SK-N-SH (cell line): ENCODE results near the gene CTBP1. TPM values are rescaled to one million over a fixed set of nuclear protein-coding genes. Genes with fewer than 3 reads are reported as not detected.

Experiments
- CTCF ChIA-PET: fragments of 300-600, 350-600 bp; formaldehyde crosslinking; extraction: SDS; loops from one replicate; lab custom pipeline; 2021; lab: Yijun Ruan, JAX
- POLR2A ChIA-PET: fragments of 350-600 bp; sonication (Branson Sonifier 250); formaldehyde crosslinking; extraction: SDS; loops from one replicate; lab custom pipeline; 2020; ENCODE audit warnings: antibody characterized with exemption, inconsistent platforms; lab: Yijun Ruan, JAX
- DNase-seq: peaks from one replicate; pipeline ENCODE4 v3.0.0; 2012
- H2AFZ ChIP-seq: fragments of 200-600 bp; sonication (generic); 2 replicates; pipeline ENCODE4 v1.8.1; 2016; ENCODE audit warnings: antibody characterized with exemption, mild to moderate bottlenecking, low read depth
- H3F3A ChIP-seq: fragments of 200-600 bp; sonication (generic); replicated peaks from 2 replicates; pipeline ENCODE3; 2016; ENCODE audit warnings: antibody characterized with exemption, mild to moderate bottlenecking; ENCODE audit not compliant: insufficient read depth
- H3K27ac ChIP-seq, 2 experiments: fragments of 200-500 bp in 1 of 2; fragments of 200-600 bp in 1 of 2; sonication (Bioruptor generic) in 1 of 2; sonication (generic), shearing (Covaris generic) in 1 of 2; 2 replicates each; pipeline versions ENCODE4 v1.5.1 to v1.6.1; 2014 to 2016; ENCODE audit warnings: low read depth in 2 of 2, inconsistent platforms in 1 of 2, low read length in 1 of 2, mild to moderate bottlenecking in 1 of 2, mixed read lengths in 1 of 2
- H3K27me3 ChIP-seq: fragments of 200-600 bp; sonication (generic), shearing (Covaris generic); 2 replicates; pipeline ENCODE4 v1.6.1; 2016; ENCODE audit warnings: mixed run types; ENCODE audit not compliant: insufficient read depth
- H3K36me3 ChIP-seq, 2 experiments: fragments of 200-500 bp in 1 of 2; fragments of 200-600 bp in 1 of 2; sonication (Bioruptor generic) in 1 of 2; sonication (generic) in 1 of 2; replicated peaks in 1 of 2; 2 replicates each; pipeline versions ENCODE3 to v1.5.1; 2014 to 2016; ENCODE audit warnings: low read length in 1 of 2, mild to moderate bottlenecking in 1 of 2; ENCODE audit not compliant: insufficient read depth in 2 of 2, control insufficient read depth in 1 of 2
- H3K4me1 ChIP-seq, 2 experiments: fragments of 200-500 bp in 1 of 2; fragments of 200-600 bp in 1 of 2; sonication (Bioruptor generic) in 1 of 2; sonication (generic), shearing (Covaris generic) in 1 of 2; 2 replicates each; pipeline versions ENCODE4 v1.5.1 to v1.6.1; 2014 to 2016; ENCODE audit warnings: low read depth in 1 of 2, low read length in 1 of 2, mixed run types in 1 of 2; ENCODE audit not compliant: insufficient read depth in 2 of 2, control insufficient read depth in 1 of 2
- H3K4me2 ChIP-seq: fragments of 200-600 bp; sonication (generic), shearing (Covaris generic); 2 replicates; pipeline ENCODE4 v1.6.1; 2017; ENCODE audit warnings: mixed run types
- H3K4me3 ChIP-seq, 2 experiments: fragments of 200-500 bp in 1 of 2; fragments of 200-600 bp in 1 of 2; sonication (Bioruptor generic) in 1 of 2; sonication (generic), shearing (Covaris generic) in 1 of 2; 2 replicates each; pipeline versions ENCODE4 v1.5.1 to v1.8.1; 2014 to 2016; ENCODE audit warnings: low read depth in 2 of 2, inconsistent platforms in 1 of 2, low read length in 1 of 2, mild to moderate bottlenecking in 1 of 2, mixed read lengths in 1 of 2, moderate library complexity in 1 of 2
- H3K79me2 ChIP-seq: fragments of 200-600 bp; sonication (generic); 2 replicates; pipeline ENCODE4 v1.8.1; 2017; ENCODE audit warnings: mild to moderate bottlenecking; ENCODE audit not compliant: insufficient read depth
- H3K9ac ChIP-seq: fragments of 200-600 bp; sonication (generic); 2 replicates; pipeline ENCODE4 v1.6.1; 2017; ENCODE audit warnings: mixed run types
- H3K9me2 ChIP-seq: fragments of 200-600 bp; sonication (generic); 2 replicates; pipeline ENCODE4 v1.6.1; 2017; ENCODE audit warnings: mixed run types
- H3K9me3 ChIP-seq: fragments of 200-600 bp; sonication (generic); 2 replicates; pipeline ENCODE4 v1.6.1; 2017; ENCODE audit warnings: mixed run types, mild to moderate bottlenecking, moderate library complexity
- H4K20me1 ChIP-seq: fragments of 200-600 bp; sonication (generic); 2 replicates; pipeline ENCODE4 v1.6.1; 2017; ENCODE audit warnings: mild to moderate bottlenecking, mixed run types; ENCODE audit not compliant: insufficient read depth
- CHD2 ChIP-seq: fragments of 150-350 bp; IDR thresholded peaks from 2 replicates; pipeline ENCODE4 v1.6.1; 2018; ENCODE audit warnings: low read length; ENCODE audit not compliant: partially characterized antibody
- ELF1 ChIP-seq: IDR thresholded peaks from 2 replicates; pipeline ENCODE4 v1.4.0; 2012
- EP300 ChIP-seq, 2 experiments: IDR thresholded peaks; 2 replicates each; pipeline versions ENCODE4 v1.4.0 to v1.6.1; 2012; ENCODE audit warnings: borderline replicate concordance in 1 of 2, low read depth in 1 of 2, low read length in 1 of 2
- FOXJ3 ChIP-seq: sonication (generic); formaldehyde crosslinking; IDR thresholded peaks from 2 replicates; pipeline ENCODE4 v1.5.1; 2020; ENCODE audit warnings: mild to moderate bottlenecking, missing genetic modification reagents
- FOXM1 ChIP-seq: IDR thresholded peaks from 2 replicates; pipeline ENCODE4 v1.4.0; 2012; ENCODE audit warnings: low read depth, mild to moderate bottlenecking
- IRF3 ChIP-seq: fragments of 150-350 bp; IDR thresholded peaks from 2 replicates; pipeline ENCODE4 v1.6.1; 2016; ENCODE audit warnings: mild to moderate bottlenecking, low read depth, low read length
- MEF2A ChIP-seq: IDR thresholded peaks from 2 replicates; pipeline ENCODE4 v1.4.0; 2012; ENCODE audit warnings: low read depth, borderline replicate concordance
- MXI1 ChIP-seq: IDR thresholded peaks from 2 replicates; pipeline ENCODE4 v1.6.1; 2012; ENCODE audit warnings: mild to moderate bottlenecking, low read depth, low read length, improper control_type of control experiment
- NFIC ChIP-seq: IDR thresholded peaks from 2 replicates; pipeline ENCODE4 v1.4.0; 2012; ENCODE audit warnings: borderline replicate concordance
- POLR2AphosphoS5 ChIP-seq: IDR thresholded peaks from 2 replicates; pipeline ENCODE4 v1.6.1; 2012; ENCODE audit warnings: low read depth, low read length
- RAD21 ChIP-seq: IDR thresholded peaks from 2 replicates; pipeline ENCODE4 v1.6.1; 2012; ENCODE audit warnings: mild to moderate bottlenecking, low read length
- RXRA ChIP-seq: IDR thresholded peaks from 2 replicates; pipeline ENCODE4 v1.4.0; 2012; ENCODE audit warnings: low read depth, mild to moderate bottlenecking, borderline replicate concordance
- SMC3 ChIP-seq: IDR thresholded peaks from 2 replicates; pipeline ENCODE4 v1.6.1; 2012; ENCODE audit warnings: low read depth, low read length, improper control_type of control experiment
- TAF1 ChIP-seq: IDR thresholded peaks from 2 replicates; pipeline ENCODE4 v1.6.1; 2012; ENCODE audit warnings: low read depth, mild to moderate bottlenecking, low read length, moderate library complexity, borderline replicate concordance
- TEAD4 ChIP-seq: IDR thresholded peaks from 2 replicates; pipeline ENCODE4 v1.4.0; 2012; ENCODE audit warnings: mild to moderate bottlenecking, borderline replicate concordance; ENCODE audit not compliant: insufficient read depth
- USF1 ChIP-seq: IDR thresholded peaks from 2 replicates; pipeline ENCODE4 v1.4.0; 2012; ENCODE audit warnings: low read depth, borderline replicate concordance
- YY1 ChIP-seq: IDR thresholded peaks from 2 replicates; pipeline ENCODE4 v1.4.0; 2012; ENCODE audit warnings: low read depth, mild to moderate bottlenecking
- WGBS: methylation state at CpG from one replicate; pipeline ENCODE4 v1.1.6; 2017; ENCODE audit warnings: low lambda C conversion rate; 5-methylcytosine and 5-hydroxymethylcytosine counted together
- polyA plus RNA-seq, 3 experiments: library from polyadenylated mRNA; depleted of rRNA; stranded (reverse); fragments of >200 nt; gene quantifications; 2 replicates each; pipeline ENCODE4 v1.2.3, GENCODE V29; 2012
- TF ChIP-seq, protein P1 (sequence below): IDR thresholded peaks from 2 replicates; pipeline ENCODE4; 2012
- TF ChIP-seq, protein P2 (sequence below): fragments of 200-600 bp; sonication (generic); IDR thresholded peaks from 2 replicates; pipeline ENCODE4 v1.6.1; 2017; ENCODE audit warnings: antibody characterized with exemption, mild to moderate bottlenecking, moderate library complexity

Gene CTBP1
- polyA plus RNA-seq, 1 of the 3 experiments (the other 2 are of a cell fraction), result 183 TPM

GRCh38 chr4:1238676-1239000, 10.3 kb downstream of the CTBP1 start:
- ChIA-PET POLR2A (no interaction called here), CTCF (interaction anchor here (0.9 kb wide), 1 partner anchor 71 kb away, joined by 3 read pairs; no protein-coding TSS in a partner anchor)
- Histone ChIP-seq H3K4me1 (peaks cover 0 to 20% of the 10 kb centered on the region in 2 experiments; a peak in 1 of 4 replicates), H3K27ac (no peak overlapping the region), H3K9me3 (no peaks in the 10 kb centered on the region), H3F3A (no peaks in the 10 kb centered on the region), H2AFZ (no peak overlapping the region), H3K9me2 (no peaks in the 10 kb centered on the region), H3K9ac (no peak overlapping the region), H3K4me3 (no peak overlapping the region), H3K4me2 (no peak overlapping the region), H3K79me2 (peaks cover 55% of the 10 kb centered on the region), H4K20me1 (peaks cover 61% of the 10 kb centered on the region), H3K27me3 (no peaks in the 10 kb centered on the region), H3K36me3 (peaks cover 6 to 68% of the 10 kb centered on the region in 2 experiments)
- TF ChIP-seq TAF1 (no peak), CHD2 (no peak), FOXJ3 (CRISPR knock-in tag) (no peak), FOXM1 (no peak), EP300 (IDR thresholded peaks at IDR 0.05; ENCODE audit: borderline replicate concordance in 1 of 2, low read depth in 1 of 2, low read length in 1 of 2) (no peak), MEF2A (no peak), SMC3 (no peak), POLR2AphosphoS5 (no peak), RAD21 (no peak), MXI1 (no peak), USF1 (no peak), IRF3 (no peak), YY1 (no peak), RXRA (no peak), ELF1 (no peak), NFIC (no peak), TEAD4 (no peak)
- TF ChIP-seq, protein P1, sequence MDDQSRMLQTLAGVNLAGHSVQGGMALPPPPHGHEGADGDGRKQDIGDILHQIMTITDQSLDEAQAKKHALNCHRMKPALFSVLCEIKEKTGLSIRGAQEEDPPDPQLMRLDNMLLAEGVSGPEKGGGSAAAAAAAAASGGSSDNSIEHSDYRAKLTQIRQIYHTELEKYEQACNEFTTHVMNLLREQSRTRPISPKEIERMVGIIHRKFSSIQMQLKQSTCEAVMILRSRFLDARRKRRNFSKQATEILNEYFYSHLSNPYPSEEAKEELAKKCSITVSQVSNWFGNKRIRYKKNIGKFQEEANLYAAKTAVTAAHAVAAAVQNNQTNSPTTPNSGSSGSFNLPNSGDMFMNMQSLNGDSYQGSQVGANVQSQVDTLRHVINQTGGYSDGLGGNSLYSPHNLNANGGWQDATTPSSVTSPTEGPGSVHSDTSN, result no peak
- TF ChIP-seq, protein P2, sequence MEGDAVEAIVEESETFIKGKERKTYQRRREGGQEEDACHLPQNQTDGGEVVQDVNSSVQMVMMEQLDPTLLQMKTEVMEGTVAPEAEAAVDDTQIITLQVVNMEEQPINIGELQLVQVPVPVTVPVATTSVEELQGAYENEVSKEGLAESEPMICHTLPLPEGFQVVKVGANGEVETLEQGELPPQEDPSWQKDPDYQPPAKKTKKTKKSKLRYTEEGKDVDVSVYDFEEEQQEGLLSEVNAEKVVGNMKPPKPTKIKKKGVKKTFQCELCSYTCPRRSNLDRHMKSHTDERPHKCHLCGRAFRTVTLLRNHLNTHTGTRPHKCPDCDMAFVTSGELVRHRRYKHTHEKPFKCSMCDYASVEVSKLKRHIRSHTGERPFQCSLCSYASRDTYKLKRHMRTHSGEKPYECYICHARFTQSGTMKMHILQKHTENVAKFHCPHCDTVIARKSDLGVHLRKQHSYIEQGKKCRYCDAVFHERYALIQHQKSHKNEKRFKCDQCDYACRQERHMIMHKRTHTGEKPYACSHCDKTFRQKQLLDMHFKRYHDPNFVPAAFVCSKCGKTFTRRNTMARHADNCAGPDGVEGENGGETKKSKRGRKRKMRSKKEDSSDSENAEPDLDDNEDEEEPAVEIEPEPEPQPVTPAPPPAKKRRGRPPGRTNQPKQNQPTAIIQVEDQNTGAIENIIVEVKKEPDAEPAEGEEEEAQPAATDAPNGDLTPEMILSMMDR, result no peak
- 94% methylated on average over 11 of the region's 12 CpGs for WGBS
- peak; percentile 24 for DNase-seq
